GM12891 (cell line): ENCODE data around the gene COL4A2.
"Not testable (repeated sequence)": the region's sequence is repeated elsewhere in the genome, so short reads cannot be mapped to it uniquely, and the experiment has no call there.

ENCODE experiments used
- DNase-seq: peaks from one replicate; pipeline ENCODE4 v3.0.0; 2011; ENCODE audit warnings: low spot score; ENCODE audit not compliant: insufficient read length
- FAIRE-seq: peaks from 2 replicates; lab custom pipeline; 2011; peaks lifted over from hg19 to GRCh38; lab: Jason Lieb, UNC
- PAX5 ChIP-seq: IDR thresholded peaks from 2 replicates; pipeline ENCODE4 v1.6.1; 2011; ENCODE audit warnings: low read length, moderate library complexity, mild to moderate bottlenecking; ENCODE audit not compliant: insufficient read depth, severe bottlenecking
- POLR2A ChIP-seq: IDR thresholded peaks from 2 replicates; pipeline ENCODE4 v1.6.1; 2011; ENCODE audit warnings: low read depth, low read length, control low read depth
- POLR2AphosphoS5 ChIP-seq: IDR thresholded peaks from 2 replicates; pipeline ENCODE4 v1.6.1; 2011; ENCODE audit warnings: low read depth, low read length, control low read depth
- POU2F2 ChIP-seq: IDR thresholded peaks from 2 replicates; pipeline ENCODE4 v1.6.1; 2011; ENCODE audit warnings: low read depth, mild to moderate bottlenecking, control low read depth, low read length, moderate library complexity
- SPI1 ChIP-seq: IDR thresholded peaks from 2 replicates; pipeline ENCODE4 v1.6.1; 2011; ENCODE audit warnings: low read depth, low read length, control low read depth
- TAF1 ChIP-seq: IDR thresholded peaks from 2 replicates; pipeline ENCODE4 v1.6.1; 2011; ENCODE audit warnings: low read depth, low read length, control low read depth

The COL4A2 gene

DNA sequence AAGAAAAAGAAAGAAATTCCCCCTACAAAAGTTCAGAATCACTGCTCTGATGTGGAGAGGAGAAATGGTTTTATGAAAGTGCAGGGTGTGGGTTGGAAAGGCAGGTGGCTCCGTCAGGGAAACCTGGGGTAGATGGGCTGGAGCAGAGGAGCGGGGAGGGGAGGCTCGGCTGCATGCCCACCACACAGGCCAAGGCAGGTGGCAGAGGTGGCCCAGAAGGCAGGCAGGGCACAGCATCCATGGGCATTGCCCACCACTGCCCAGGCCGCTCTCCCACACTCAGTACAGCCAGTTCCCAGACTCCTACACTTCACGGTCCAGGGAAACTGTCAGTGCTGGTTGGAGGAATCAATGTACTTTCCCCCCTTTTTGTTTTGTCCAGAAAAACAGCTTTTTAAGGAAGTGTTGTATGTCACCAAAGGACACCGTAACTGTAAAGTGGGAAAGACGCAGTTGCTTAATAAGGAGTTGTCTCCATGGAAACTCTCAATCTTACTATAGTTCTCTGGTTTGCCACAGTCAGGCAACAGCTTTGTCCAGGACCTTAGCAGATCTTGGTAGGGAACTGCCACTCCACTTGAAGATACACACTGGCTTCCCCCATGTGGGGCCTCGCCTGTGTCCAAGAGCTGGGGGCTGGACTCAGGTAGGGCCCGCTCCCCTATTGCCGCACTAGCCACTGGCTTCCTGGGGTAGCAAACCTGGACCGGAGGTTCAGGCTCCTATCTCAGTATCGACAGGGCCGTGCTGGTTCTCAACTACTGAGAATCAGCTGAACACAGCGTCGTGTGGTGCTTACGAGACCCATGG lies 171.5 kb downstream of the COL4A2 start:
- TF ChIP-seq POLR2A: no peak
- no peak for TF ChIP-seq POLR2AphosphoS5
- TF ChIP-seq TAF1: no peak
- FAIRE-seq (no peak), DNase-seq (no peak)

DNA sequence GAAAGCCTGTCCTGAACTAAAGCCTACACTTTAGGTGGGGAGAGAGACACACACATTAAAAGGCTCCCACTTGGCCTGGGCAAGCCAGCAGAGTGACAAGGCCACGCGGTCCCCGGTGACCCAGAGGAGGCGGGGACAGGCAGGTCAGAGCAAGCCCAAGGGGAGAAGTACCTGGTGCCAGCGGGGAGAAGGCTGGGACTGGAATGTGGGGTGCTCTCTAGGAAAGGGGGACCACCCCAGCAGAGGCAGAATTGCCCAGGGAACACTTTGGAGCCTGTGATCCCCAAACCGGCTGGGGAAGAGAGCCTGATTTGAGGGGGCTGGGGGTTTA lies 172.1 kb downstream of the COL4A2 start:
- TF ChIP-seq POLR2A (no peak), POLR2AphosphoS5 (no peak), PAX5 (no peak), SPI1 (no peak), POU2F2 (no peak), TAF1 (no peak)
- DNase-seq (no peak), FAIRE-seq (no peak)

DNA sequence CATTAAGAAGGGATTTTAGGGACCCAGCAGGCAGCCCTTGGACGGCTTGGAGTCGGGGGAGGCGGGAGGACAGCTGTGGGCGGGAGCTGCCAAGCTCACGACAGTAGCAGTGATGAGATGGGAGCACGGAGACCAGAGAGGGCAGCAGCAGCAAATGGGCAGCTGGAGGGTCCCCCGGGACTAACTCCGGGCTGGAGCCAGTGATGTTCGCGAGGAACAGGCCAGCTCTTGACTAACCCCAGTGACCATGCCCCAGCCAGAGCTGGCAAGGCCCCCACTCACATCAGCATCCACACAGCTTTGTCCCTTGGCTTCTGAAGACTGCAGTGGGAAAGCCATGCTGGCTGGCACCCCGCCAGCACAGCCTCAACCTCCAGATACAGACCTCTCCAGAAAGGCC lies 172.6 kb downstream of the COL4A2 start:
- DNase-seq (no peak), FAIRE-seq (no peak)
- TF ChIP-seq PAX5 (no peak), SPI1 (no peak), POLR2A (no peak), POLR2AphosphoS5 (no peak), TAF1 (no peak), POU2F2 (no peak)

DNA sequence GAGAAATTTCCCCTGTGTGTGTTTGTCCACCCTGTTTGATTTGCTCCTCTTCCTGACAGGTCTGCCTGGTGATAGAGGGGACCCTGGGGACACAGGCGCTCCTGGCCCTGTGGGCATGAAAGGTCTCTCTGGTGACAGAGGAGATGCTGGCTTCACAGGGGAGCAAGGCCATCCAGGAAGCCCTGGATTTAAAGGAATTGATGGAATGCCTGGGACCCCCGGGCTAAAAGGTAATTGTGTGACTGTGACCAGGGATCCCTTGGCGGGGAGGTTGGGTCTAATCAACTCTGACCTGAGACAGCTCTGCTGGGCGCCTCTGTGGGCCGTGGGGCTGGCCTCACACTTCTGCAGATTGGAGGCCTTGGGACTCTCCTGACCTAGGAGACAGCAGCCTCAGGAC lies 173.1 kb downstream of the COL4A2 start:
- no peak for TF ChIP-seq POLR2AphosphoS5
- TF ChIP-seq TAF1: no peak
- no peak for TF ChIP-seq PAX5
- TF ChIP-seq POLR2A: no peak
- TF ChIP-seq SPI1: no peak
- TF ChIP-seq POU2F2: no peak
- DNase-seq (no peak), FAIRE-seq (no peak)

DNA sequence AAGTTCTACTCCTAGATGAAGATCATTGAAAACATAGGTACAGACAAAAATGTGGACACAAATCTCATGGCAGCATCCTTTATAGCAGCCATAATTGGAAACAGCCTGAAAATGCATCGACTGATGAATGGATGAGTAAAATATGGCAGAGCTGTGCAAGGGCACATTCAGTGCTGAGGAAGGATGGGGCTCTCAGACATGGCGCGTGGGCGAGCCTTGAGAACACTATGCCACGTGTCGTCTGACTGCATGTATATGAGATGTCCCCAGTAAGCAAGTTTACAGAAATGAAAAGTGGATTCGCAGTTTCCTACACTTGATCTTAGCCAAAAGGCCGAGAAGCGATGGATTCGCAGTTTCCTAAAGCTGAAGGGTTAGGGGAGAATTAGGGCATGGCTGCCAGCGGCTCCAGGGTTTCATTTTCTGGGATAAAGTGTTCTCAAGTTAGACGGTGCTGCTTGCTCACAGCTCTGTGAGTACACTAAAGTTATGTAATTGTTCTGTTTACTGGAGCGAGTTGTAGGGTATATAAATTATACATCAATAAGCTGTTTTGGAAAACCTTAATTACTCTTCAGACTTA lies 176.4 kb downstream of the COL4A2 start:
- TF ChIP-seq POU2F2 (no peak), SPI1 (no peak), TAF1 (no peak), POLR2AphosphoS5 (no peak), PAX5 (no peak), POLR2A (no peak)
- DNase-seq: no peak
- no peak for FAIRE-seq

DNA sequence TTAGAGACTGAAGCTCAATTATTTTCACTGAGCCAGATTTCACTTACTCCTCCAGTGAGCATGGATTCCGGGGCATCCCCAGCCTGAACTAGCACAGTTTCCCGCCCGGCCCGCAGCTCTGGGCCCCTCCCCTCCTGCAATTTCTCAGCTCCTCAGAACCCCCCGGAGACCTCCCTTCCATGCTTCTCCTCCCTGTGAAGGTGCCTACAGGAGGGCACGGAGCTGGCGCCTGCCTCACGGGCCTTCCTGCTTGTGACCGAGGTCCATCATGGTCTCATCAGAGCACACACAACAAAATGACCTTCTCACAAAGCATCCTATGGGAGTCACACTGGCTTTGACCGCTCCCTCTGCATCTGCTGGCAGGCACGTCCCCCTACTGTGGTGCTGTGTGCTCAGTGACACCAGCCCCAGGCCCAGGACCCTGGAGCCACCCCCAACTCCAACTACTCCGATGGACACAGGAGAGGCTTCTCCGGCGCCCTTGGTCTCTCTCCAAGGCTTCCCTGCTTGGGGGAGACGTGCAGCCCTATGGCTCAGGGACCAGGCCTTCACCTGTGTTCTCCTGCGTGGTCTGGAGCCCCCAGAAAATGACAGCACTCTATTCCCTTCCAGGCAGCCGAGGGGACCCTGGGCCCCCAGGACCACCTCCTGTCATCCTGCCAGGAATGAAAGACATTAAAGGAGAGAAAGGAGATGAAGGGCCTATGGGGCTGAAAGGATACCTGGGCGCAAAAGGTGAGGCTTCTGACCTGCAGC lies 177.4 kb downstream of the COL4A2 start:
- FAIRE-seq (no peak), DNase-seq (no peak)
- TF ChIP-seq TAF1: no peak
- no peak for TF ChIP-seq PAX5
- TF ChIP-seq POLR2AphosphoS5: no peak
- no peak for TF ChIP-seq POLR2A

DNA sequence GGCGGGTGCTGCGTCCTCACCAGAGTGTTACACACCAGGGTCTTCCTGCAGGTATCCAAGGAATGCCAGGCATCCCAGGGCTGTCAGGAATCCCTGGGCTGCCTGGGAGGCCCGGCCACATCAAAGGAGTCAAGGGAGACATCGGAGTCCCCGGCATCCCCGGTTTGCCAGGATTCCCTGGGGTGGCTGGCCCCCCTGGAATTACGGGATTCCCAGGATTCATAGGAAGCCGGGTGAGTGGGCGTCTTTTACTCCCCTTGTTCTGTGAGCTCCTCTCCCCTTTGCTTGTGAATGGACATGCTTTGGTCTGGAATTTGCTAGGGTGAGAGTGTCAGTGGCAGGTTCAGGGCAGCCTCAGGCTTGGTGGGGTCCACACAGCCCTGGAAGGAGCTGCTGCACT lies 178.5 kb downstream of the COL4A2 start:
- no peak for FAIRE-seq
- no peak for DNase-seq
- TF ChIP-seq POLR2A (no peak), SPI1 (no peak), PAX5 (no peak), TAF1 (no peak), POU2F2 (no peak), POLR2AphosphoS5 (no peak)

DNA sequence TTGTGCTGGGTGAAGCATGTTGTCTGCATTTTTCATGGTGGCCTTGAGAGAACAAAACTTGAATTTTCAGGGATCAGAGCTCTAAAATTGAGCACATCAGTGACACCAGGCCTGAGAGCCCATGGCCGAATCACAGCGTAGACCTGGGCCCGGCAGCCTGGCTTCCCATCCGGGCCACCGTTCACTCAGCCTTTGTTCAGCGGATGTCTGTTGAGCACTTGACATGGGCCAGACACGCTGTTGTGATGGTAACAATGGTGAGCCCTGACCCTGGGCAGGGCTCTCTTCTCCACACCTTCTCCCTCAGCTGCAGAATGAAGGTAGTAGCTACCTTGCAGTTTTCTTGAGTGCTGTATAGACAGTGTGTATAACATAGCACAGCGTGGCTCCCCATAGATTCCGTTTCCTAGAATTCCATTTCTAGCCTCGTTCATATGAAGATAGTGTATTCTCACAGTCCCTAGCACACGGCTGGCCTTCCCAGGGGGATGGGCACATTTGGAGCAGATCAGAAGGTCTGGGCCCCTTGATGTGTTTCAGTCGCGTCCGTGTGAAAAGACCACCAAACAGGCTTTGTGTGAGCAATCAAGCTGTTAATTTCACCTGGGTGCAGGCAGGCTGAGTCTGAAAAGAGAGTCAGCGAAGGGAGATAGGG lies 179.1 kb downstream of the COL4A2 start:
- TF ChIP-seq TAF1 (no peak), PAX5 (no peak), POLR2AphosphoS5 (no peak), SPI1 (no peak)
- FAIRE-seq (no peak), DNase-seq (no peak)

DNA sequence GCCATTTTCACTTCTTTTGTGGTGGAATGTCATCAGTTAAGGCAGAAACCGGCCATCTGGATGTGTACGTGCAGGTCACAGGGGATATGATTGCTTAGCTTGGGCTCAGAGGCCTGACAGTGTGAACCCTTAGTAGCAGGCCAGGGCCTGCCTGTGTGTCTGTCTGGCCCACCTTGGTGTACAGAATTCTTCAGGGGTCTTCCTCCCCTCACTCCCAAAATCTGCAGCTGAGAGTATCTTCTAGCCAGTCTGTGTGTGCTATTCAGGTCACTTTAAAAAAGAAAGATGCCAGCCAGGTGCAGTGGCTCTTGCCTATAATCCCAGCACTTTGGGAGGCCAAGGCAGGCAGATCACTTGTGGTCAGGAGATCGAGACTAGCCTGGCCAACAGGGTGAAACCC lies 179.8 kb downstream of the COL4A2 start:
- DNase-seq, FAIRE-seq: not testable (repeated sequence)
